Keratinocyte (primary cell): Measurements from ENCODE around the gene CACNB4. TPM values are rescaled to one million over a fixed set of nuclear protein-coding genes. Genes with fewer than 3 reads are reported as not detected.
"Not testable (repeated sequence)": the region's sequence is repeated elsewhere in the genome, so short reads cannot be mapped to it uniquely, and the experiment has no call there.

Experiments used
- DNase-seq: peaks from one replicate; pipeline ENCODE4 v3.0.0-alpha.2; 2011; ENCODE audit warnings: low read depth, missing footprints, low spot score
- FAIRE-seq: peaks from 2 replicates; lab custom pipeline; 2011; peaks lifted over from hg19 to GRCh38; lab: Jason Lieb, UNC
- H2AFZ ChIP-seq: 2 replicates; pipeline ENCODE4 v1.6.0; 2012; ENCODE audit warnings: low read length, control low read depth, inconsistent platforms; ENCODE audit not compliant: control insufficient read depth
- H3K27ac ChIP-seq: 2 replicates; pipeline ENCODE4 v1.5.1; 2011; ENCODE audit warnings: low read length; ENCODE audit not compliant: control insufficient read depth, insufficient read depth
- H3K27me3 ChIP-seq: 3 replicates; pipeline ENCODE4 v1.6.0; 2011; ENCODE audit warnings: low read length; ENCODE audit not compliant: control insufficient read depth, insufficient read depth; ENCODE audit errors: extremely low read depth
- H3K36me3 ChIP-seq, 2 experiments: 2 replicates in 1 of 2; 3 replicates in 1 of 2; pipeline ENCODE4 v1.5.1; 2011; ENCODE audit warnings: low read length in 2 of 2, mild to moderate bottlenecking in 1 of 2; ENCODE audit not compliant: control insufficient read depth in 2 of 2, insufficient read depth in 2 of 2; ENCODE audit errors: extremely low read depth in 1 of 2
- H3K4me1 ChIP-seq: 3 replicates; pipeline ENCODE4 v1.5.1; 2011; ENCODE audit warnings: low read length; ENCODE audit not compliant: control insufficient read depth, insufficient read depth; ENCODE audit errors: extremely low read depth
- H3K4me2 ChIP-seq: 3 replicates; pipeline ENCODE4 v1.6.0; 2011; ENCODE audit warnings: low read depth, low read length; ENCODE audit not compliant: control insufficient read depth, insufficient read depth; ENCODE audit errors: extremely low read depth
- H3K4me3 ChIP-seq, 3 experiments: fragments of 200-600 bp in 1 of 3; sonication (generic) in 1 of 3; 2 replicates in 2 of 3; 3 replicates in 1 of 3; pipeline ENCODE4 v1.5.1; 2011 to 2016; ENCODE audit warnings: low read length in 3 of 3, mild to moderate bottlenecking in 3 of 3, control low read depth in 2 of 3, inconsistent platforms in 1 of 3, low read depth in 1 of 3, mixed read lengths in 1 of 3, mixed run types in 1 of 3, moderate library complexity in 1 of 3; ENCODE audit not compliant: control insufficient read depth in 2 of 3, insufficient read depth in 2 of 3; ENCODE audit errors: extremely low read depth in 1 of 3
- H3K79me2 ChIP-seq: 2 replicates; pipeline ENCODE4 v1.6.0; 2012; ENCODE audit warnings: low read length; ENCODE audit not compliant: control insufficient read depth, insufficient read depth
- H3K9ac ChIP-seq: 3 replicates; pipeline ENCODE4 v1.6.0; 2011; ENCODE audit warnings: low read length; ENCODE audit not compliant: control insufficient read depth, insufficient read depth; ENCODE audit errors: extremely low read depth
- H3K9me1 ChIP-seq: 3 replicates; pipeline ENCODE4 v1.6.0; 2011; ENCODE audit warnings: low read length; ENCODE audit not compliant: control insufficient read depth, insufficient read depth; ENCODE audit errors: extremely low read depth
- H3K9me3 ChIP-seq: 2 replicates; pipeline ENCODE4 v1.5.1; 2012; ENCODE audit warnings: low read depth, low read length; ENCODE audit not compliant: control insufficient read depth
- H4K20me1 ChIP-seq: 3 replicates; pipeline ENCODE4 v1.6.0; 2011; ENCODE audit warnings: low read length; ENCODE audit not compliant: control insufficient read depth, insufficient read depth; ENCODE audit errors: extremely low read depth
- CTCF ChIP-seq, 3 experiments: IDR thresholded peaks in 1 of 3; conservative IDR thresholded peaks in 1 of 3; optimal IDR thresholded peaks in 1 of 3; 2 replicates in 2 of 3; 3 replicates in 1 of 3; pipeline versions ENCODE3 to v1.5.1; 2011; ENCODE audit warnings: low read length in 3 of 3, mild to moderate bottlenecking in 3 of 3, moderate library complexity in 2 of 3, control low read depth in 1 of 3, inconsistent platforms in 1 of 3; ENCODE audit not compliant: insufficient read depth in 2 of 3; ENCODE audit errors: extremely low read depth in 1 of 3
- EZH2 ChIP-seq: IDR thresholded peaks from one replicate; pipeline ENCODE4 v1.6.1; 2012; ENCODE audit warnings: inconsistent platforms, mild to moderate bottlenecking, low read length, moderate library complexity
- dilution Hi-C: fragments of 300-500 bp; cut with MboI; formaldehyde crosslinking; loops from one replicate; pipeline ENCODE4 v1.7.0; 2020; ENCODE audit warnings: low sequenced_read_pairs; ENCODE audit not compliant: extremely low pct_ligation_motif_present
- polyA plus RNA-seq, 5 experiments: library from polyadenylated mRNA; depleted of rRNA in 3 of 5; stranded (reverse) in 3 of 5; stranded (forward) in 1 of 5; unstranded in 1 of 5; fragments of >200 nt; gene quantifications; 1 replicate in 1 of 5; 2 replicates in 3 of 5; 3 replicates in 1 of 5; pipeline versions ENCODE4 v1.2.1 to v1.2.3, GENCODE V29; 2011 to 2012; ENCODE audit warnings: missing spikeins in 2 of 5, low read depth in 1 of 5, low replicate concordance in 1 of 5

The CACNB4 gene
- polyA plus RNA-seq, 1 donor (not counting 4 experiments of a cell fraction or from before 2014, with no cell fraction given) = 0.30 TPM

- Histone ChIP-seq H3K27ac (no peak overlapping the region), H3K79me2 (no peaks in the 10 kb centered on the region), H3K27me3 (no peaks in the 10 kb centered on the region), H3K9me3 (no peaks in the 10 kb centered on the region), H2AFZ (no peak overlapping the region), H3K4me2 (no peak overlapping the region), H3K9me1 (no peaks in the 10 kb centered on the region), H4K20me1 (no peaks in the 10 kb centered on the region), H3K4me1 (no peaks in the 10 kb centered on the region), H3K36me3 (no peaks in the 10 kb centered on the region), H3K4me3 (no peak overlapping the region), H3K9ac (no peak overlapping the region)
- dilution Hi-C loops = no loop called here
- no peak for FAIRE-seq
- TF ChIP-seq CTCF (optimal IDR thresholded peaks at IDR 0.05 in 1 of 3, IDR thresholded peaks at IDR 0.05 in 1 of 3, conservative IDR thresholded peaks at IDR 0.05 in 1 of 3; ENCODE audit: extremely low read depth in 1 of 3, insufficient read depth in 2 of 3, low read length in 3 of 3) (no peak), EZH2 (no peak)
- no peak for DNase-seq
These were observed 15.5 kb upstream of the CACNB4 start for GRCh38 chr2:152114366-152114765.

- H3K9me3 ChIP-seq, H3K9ac ChIP-seq, H3K27me3 ChIP-seq, H3K4me3 ChIP-seq, H3K27ac ChIP-seq, H3K79me2 ChIP-seq, H3K9me1 ChIP-seq, H2AFZ ChIP-seq, H3K4me2 ChIP-seq, H4K20me1 ChIP-seq, H3K36me3 ChIP-seq, FAIRE-seq, dilution Hi-C loops, DNase-seq, H3K4me1 ChIP-seq: not testable (repeated sequence)
These were observed 8.3 kb upstream of the CACNB4 start for GRCh38 chr2:152107140-152107539.

- TF ChIP-seq CTCF (optimal IDR thresholded peaks at IDR 0.05 in 1 of 3, IDR thresholded peaks at IDR 0.05 in 1 of 3, conservative IDR thresholded peaks at IDR 0.05 in 1 of 3; ENCODE audit: extremely low read depth in 1 of 3, insufficient read depth in 2 of 3, low read length in 3 of 3) (no peak), EZH2 (no peak)
- H3K4me3 ChIP-seq = no peak overlapping the region
- no peak overlapping the region for H2AFZ ChIP-seq
- H4K20me1 ChIP-seq = no peaks in the 10 kb centered on the region
- no peak overlapping the region for H3K9ac ChIP-seq
- FAIRE-seq (no peak), DNase-seq (no peak)
- dilution Hi-C loops = no loop called here
- H3K9me1 ChIP-seq = no peaks in the 10 kb centered on the region
- no peaks in the 10 kb centered on the region for H3K79me2 ChIP-seq
- peak overlapping the region; percentile 41 for H3K4me2 ChIP-seq
- H3K4me1 ChIP-seq = peaks cover 4% of the 10 kb centered on the region
- peaks cover 4% of the 10 kb centered on the region for H3K27me3 ChIP-seq
- H3K36me3 ChIP-seq = no peaks in the 10 kb centered on the region
- no peak overlapping the region for H3K27ac ChIP-seq
- no peaks in the 10 kb centered on the region for H3K9me3 ChIP-seq
These were observed 7.6 kb upstream of the CACNB4 start for GRCh38 chr2:152106464-152106863.
